HG02623 (cell line): ENCODE results near the gene KIF17.
A peak's percentile ranks its signal among the peaks of the same experiment; 100 is the strongest.

Experiments
- ATAC-seq: cut with Tn5 transposase; IDR thresholded peaks from one replicate; pipeline ENCODE4 v1.9.1; 2021; ENCODE audit warnings: moderate library complexity; ENCODE audit not compliant: unreplicated experiment

KIF17 gene

GRCh38 chr1:20663365-20663764, 54.4 kb downstream of the KIF17 start:
- no peak for ATAC-seq

DNA sequence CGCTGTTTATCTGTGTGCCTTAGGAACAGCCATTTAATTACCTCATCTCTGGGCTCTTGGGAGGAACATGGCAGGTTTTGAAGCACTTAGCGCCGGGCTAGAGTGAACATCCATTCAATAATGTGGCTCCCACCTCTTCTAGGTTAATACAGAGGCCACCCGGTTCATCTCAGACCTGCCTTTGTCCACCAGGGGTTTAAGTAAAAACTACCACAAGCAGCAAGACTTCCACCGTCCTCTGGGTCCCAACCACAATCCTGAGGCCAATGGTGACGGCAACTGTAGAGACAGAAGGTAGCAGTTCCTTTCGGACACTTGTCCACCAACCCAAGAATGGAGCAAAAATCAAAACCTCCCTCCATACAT, 55.7 kb downstream of the KIF17 start:
- no peak for ATAC-seq

GRCh38 chr1:20661207-20662109, 56.3 kb downstream of the KIF17 start, which contains the start of gene DDOST:
TSS of gene DDOST (minus strand) at chr1:20661369. CDS start at chr1:20661350, 19 bp downstream.
- ATAC-seq, result peak; percentile 95

GRCh38 chr1:20660847-20661206, 57.0 kb downstream of the KIF17 start:
- no peak for ATAC-seq

- no peak for ATAC-seq
These were observed 57.4 kb downstream of the KIF17 start for GRCh38 chr1:20660363-20660762.

DNA sequence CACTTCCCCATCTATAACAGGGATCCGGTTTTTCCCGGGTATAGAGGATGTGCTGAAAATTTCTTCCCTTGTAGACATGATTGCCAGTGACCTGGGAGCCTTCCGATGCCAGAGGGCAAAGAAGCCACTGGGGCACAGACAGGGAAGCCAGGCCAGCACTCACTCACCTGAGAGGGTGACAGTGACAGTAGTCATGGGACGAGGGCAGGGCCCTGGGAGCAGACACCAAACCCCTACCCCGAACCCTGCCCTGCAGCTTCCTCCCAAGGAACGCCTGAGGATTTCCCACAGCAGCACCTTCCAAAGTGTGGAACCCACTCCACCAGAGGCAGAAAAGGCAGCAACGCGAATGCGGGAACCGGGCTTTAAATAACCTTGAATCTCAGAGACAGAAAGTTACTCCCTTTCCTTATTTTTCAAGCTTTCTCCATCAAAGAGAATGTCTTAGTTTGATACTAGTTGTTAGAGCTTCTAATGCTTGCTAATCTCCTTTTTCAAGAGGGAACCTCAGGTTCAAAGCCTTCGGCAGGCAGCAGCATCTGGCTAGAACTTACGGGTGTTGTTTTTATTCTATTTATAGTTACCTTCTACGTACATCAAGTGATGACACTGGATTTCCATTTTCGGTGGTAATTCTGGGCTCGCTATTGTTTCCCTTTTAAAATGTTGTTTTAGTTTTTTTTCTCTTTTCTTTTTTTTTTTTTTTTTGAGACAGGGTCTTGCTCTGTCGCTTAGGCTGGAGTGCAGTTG, 59.5 kb downstream of the KIF17 start:
- ATAC-seq, result no peak

DNA sequence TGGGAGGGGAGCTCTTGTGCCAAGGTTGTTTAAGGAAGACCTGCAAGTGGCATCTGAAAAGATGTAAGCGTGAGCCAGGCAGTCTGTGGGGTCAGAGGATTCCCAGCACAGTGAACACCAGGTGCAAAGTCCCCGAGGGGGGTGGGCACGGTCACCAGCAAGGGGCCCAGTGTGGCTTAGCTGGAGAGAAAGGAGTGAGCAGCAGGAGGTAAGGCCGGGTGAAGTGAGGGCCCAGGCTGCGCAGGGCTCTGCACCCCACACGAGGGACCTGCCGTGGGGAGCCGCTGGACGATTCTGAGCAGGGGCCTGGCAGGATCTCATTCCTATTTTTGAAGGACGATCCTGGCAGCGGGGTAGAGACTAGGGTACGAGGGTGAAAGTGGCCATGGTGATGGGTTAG, 60.8 kb downstream of the KIF17 start:
- no peak for ATAC-seq

DNA sequence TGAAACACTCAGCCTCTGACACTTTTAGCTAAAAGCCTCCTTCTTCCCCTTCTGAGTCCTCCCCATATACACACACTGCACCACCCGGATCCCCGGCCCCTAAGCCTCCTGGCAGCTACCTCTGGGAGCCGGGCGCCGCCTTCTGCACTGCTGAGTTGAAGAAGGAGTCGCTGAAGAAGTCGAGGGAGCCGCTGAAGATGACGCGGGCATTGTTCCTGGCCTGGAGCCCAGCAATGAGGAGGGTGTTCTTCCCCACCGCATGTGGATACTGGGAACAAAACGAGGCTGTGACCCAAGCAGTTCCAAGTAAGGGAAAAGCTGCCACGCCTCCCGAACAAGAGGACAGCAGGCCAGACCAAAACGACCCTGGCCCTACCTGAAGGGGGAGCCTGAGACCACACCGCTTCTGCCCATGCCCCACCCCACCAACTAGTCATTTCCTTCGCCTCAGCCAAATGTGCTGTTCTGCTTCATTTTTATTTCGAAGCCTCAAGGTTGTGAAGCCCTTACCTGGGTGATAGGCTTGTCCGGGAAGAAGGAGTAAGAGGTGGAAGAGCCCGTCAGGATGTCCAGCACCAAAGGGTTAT, 63.6 kb downstream of the KIF17 start:
- ATAC-seq, result no peak

GRCh38 chr1:20652300-20652699, 65.5 kb downstream of the KIF17 start:
- no peak for ATAC-seq

DNA sequence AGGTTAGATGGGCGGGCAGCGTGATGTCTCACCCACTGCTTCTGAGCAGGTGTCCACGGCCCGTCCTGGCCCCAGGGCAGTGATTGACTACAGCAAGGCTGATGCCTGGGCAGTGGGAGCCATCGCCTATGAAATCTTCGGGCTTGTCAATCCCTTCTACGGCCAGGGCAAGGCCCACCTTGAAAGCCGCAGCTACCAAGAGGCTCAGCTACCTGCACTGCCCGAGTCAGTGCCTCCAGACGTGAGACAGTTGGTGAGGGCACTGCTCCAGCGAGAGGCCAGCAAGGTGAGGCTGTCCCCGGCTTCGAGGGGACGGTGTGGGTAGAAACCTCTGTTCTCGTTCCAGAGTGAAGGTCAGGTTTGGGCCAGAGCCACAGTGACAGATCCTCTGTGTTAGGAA, 68.9 kb downstream of the KIF17 start:
- no peak for ATAC-seq

DNA sequence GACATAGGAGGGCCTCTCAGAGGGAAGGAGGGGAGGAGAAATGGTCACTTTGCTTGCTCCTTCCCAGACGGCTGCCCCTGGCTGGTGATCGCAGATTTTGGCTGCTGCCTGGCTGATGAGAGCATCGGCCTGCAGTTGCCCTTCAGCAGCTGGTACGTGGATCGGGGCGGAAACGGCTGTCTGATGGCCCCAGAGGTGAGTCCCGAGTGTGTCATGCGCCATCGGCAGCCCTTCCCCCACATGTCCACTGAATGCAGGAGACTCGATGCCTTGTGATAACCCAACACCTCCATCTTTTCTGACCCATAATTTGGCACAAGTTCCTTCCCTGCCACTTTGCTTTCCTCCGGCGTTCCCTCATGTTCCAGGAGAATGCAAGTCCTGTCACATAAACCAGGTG, 69.4 kb downstream of the KIF17 start:
- ATAC-seq, result no peak

DNA sequence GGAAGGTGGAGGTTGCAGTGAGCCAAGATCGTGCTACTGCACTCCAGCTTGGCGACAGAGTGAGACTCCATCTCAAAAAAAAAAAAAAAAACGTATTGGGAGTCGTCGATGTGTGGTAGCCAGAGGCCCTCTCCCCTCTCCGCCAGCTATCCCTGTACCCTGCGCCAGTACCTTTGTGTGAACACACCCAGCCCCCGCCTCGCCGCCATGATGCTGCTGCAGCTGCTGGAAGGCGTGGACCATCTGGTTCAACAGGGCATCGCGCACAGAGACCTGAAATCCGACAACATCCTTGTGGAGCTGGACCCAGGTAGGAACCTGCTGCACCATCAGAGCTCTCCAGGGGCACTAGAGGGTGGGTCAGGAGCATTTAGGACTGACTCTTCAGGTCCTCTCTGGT, 72.4 kb downstream of the KIF17 start:
- no peak for ATAC-seq

DNA sequence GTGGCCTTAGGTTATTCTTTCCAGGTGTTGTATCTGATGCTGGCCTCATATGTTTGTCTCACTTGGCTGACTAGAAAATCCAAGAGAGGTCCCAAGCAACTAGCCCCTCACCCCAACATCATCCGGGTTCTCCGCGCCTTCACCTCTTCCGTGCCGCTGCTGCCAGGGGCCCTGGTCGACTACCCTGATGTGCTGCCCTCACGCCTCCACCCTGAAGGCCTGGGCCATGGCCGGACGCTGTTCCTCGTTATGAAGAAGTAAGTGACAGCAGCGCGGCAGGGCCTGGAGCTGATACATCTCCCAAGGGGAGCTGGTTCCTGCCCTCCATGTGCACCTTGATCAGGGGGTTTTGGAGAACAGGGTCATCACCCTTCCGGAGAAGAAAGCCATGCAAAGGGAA, 73.4 kb downstream of the KIF17 start:
- no peak for ATAC-seq

DNA sequence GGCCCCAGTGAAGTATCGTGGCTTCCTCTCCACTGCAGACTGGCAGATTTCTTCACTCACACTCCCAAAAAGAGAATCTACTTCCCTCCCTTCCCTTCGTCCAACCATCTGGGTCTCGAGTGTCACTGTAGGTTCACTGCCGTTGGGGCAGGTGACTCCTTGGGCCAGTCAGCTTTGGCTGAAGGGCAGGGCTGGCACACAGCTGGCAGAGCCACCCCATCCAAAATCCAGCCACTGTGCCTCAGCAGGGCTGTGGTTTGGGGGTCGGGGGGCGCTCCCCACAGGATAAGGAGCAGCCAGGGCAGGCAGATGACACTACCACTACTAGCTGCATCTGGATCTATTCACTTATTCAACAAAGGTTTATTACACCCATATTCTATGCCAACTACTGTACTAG, 74.7 kb downstream of the KIF17 start:
- no peak for ATAC-seq

DNA sequence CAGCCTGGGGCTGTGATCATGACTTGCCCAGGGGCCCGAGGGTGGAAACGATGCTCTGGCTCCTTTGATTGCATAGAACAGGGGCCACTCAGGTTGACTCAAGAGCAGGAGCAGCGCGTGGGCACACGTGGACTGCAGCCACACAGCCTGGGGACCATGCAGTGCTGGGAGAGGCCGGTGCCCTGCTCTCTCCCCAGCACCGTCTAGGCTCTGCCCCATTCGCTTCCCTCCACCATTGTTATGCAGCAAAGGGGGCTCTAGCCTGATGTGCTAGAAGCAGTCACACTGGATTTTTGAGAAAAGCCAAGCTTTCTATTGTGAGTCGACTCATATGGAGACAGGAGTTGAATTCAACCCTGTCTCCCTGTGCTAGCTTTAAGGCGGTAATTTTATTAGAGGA, 75.8 kb downstream of the KIF17 start:
- no peak for ATAC-seq

DNA sequence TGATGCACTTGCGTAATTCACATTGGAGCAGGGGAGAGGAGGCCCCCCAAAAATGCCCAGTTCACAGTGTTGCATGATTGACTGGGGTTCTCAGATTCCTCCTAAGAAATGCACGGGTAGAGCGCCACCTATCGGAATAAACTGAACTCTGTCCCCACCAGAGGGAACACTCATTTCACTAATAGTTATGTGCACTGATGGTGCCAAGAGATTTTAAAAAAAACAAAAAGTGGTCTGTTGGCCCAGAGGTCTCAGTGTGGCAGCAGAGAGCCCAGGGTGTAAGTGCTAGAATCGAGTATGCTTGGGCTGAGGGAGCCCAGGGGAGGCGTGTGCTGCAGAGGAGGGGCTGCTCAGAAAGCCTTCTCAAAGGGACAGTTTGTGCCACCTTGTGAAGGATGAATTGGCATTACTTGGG, 77.6 kb downstream of the KIF17 start:
- ATAC-seq, result no peak

DNA sequence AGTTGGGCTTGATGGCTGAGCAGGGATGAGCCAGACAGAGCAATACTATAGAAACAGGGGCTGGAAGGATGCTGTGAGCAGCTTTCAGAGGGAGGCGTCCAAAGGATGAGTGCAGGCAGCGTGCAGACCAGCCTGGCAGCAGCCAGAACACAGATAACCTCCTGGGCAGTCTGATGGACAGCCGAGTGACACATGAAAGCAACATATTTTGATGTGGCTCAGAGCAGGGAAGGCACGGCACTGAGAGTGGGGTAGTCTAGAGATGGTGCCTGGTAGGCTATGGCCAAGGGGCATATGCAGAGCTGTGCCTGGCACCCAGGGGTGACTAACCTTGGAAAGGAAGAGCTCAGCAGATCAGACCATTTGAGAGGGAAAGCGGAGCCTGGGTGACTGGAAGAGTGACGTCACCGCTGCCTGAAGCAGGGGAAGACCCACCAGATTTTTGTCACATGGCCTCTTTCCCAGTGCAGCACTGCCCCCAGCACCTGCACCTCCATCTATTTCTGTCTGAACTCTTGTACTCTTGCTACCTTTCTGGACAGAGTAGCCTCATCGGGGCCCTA, 80.9 kb downstream of the KIF17 start:
- ATAC-seq, result no peak

GRCh38 chr1:20634594-20635084, 83.2 kb downstream of the KIF17 start:
- ATAC-seq, result no peak

DNA sequence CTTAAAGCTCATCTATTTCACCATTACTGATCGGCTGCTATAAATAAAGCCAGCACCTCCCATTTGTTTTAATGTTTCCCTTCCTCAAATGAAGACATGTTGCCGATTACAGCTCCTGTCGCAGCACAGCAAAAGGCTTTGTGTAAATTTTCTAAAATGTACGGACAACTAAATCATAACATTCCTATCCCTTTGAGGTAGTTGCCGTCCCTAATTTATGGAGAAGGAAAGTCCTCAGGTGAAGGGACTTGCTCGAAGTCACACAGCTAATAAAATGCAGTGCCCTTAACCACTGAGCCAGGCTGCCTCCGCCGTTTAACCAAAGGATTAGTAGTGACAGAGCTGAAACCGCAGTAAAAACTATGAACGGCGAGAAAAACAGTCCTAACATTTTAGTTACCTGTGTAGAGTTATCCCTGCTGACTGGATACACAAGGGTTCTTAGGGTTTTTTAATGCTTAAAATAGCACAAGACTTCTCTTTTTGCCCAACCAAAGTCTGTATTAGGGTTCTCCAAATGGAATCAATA, 83.7 kb downstream of the KIF17 start:
- ATAC-seq, result no peak

DNA sequence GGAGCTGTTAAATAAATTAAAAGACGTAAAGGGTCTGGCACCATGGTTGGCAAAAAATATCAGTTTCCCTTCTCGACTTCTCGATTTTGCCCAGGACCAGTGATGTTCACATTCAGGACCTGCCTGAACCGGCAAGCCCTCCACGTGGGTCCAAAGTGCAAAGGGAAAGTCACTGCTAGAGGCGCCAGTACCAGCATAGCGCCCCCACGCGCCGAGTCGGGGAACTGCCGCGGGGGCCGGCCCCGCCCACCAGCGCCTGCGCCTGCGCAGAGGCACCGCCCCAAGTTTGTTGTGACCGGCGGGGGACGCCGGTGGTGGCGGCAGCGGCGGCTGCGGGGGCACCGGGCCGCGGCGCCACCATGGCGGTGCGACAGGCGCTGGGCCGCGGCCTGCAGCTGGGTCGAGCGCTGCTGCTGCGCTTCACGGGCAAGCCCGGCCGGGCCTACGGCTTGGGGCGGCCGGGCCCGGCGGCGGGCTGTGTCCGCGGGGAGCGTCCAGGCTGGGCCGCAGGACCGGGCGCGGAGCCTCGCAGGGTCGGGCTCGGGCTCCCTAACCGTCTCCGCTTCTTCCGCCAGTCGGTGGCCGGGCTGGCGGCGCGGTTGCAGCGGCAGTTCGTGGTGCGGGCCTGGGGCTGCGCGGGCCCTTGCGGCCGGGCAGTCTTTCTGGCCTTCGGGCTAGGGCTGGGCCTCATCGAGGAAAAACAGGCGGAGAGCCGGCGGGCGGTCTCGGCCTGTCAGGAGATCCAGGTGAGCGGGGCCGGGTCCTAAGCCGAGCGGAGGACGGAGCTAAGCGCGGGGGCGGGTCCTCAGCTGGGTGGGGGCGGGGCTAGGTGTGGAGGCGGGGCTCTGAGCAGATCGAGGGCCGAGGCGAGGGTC, 84.4 kb downstream of the KIF17 start, which contains the start of gene PINK1:
Gene PINK1 (plus strand): TSS at position 269 of the 875 bp plus-strand sequence. CDS start 91 bp downstream, at position 360.
- peak; percentile 57 for ATAC-seq
